Measurements from ENCODE around the gene CORO6. TPM values are rescaled to one million over a fixed set of nuclear protein-coding genes. Genes with fewer than 3 reads are reported as not detected.
A peak's percentile ranks its signal among the peaks of the same experiment; 100 is the strongest.

Gene CORO6
- total RNA-seq, 2 donors from 2014 or later: 2.9 to 4.4 TPM

GRCh38 chr17:29583324-29584248 lies 39.1 kb downstream of the CORO6 start:
- intact Hi-C loops (cut with DNase I, micrococcal nuclease): no loop called here
- DNase-seq (peak in 1 of 2 donors; percentile 13), ATAC-seq (no peak)

GRCh38 chr17:29582772-29583171 lies 39.9 kb downstream of the CORO6 start:
- intact Hi-C loops (cut with DNase I, micrococcal nuclease): no loop called here
- no peak for DNase-seq

GRCh38 chr17:29582254-29582765 lies 40.4 kb downstream of the CORO6 start:
- ATAC-seq (no peak), DNase-seq (no peak)
- intact Hi-C loops (cut with DNase I, micrococcal nuclease): no loop called here

More at GRCh38 chr17:29582772-29583171, 39.9 kb downstream of the CORO6 start:
- ATAC-seq: no peak

- intact Hi-C loops (cut with DNase I, micrococcal nuclease): no loop called here
- peak in 1 of 2 donors; percentile 8 for DNase-seq
- no peak for ATAC-seq
Measured at GRCh38 chr17:29581583-29582253, 41.0 kb downstream of the CORO6 start.

GRCh38 chr17:29579866-29580771 lies 42.6 kb downstream of the CORO6 start:
- intact Hi-C loops (cut with DNase I, micrococcal nuclease): no loop called here
- DNase-seq: peak; percentile 80 to 92
- ATAC-seq: peak; percentile 87

GRCh38 chr17:29578626-29579485 lies 43.9 kb downstream of the CORO6 start:
- intact Hi-C loops (cut with DNase I, micrococcal nuclease): no loop called here
- DNase-seq (no peak), ATAC-seq (no peak)

- intact Hi-C loops (cut with DNase I, micrococcal nuclease): no loop called here
- no peak for ATAC-seq
- peak in 1 of 2 donors; percentile 8 for DNase-seq
Measured at GRCh38 chr17:29577385-29578211, 45.1 kb downstream of the CORO6 start.

- peak in 1 of 2 donors; percentile 3 for DNase-seq
- ATAC-seq: no peak
- intact Hi-C loops (cut with DNase I, micrococcal nuclease): no loop called here
Measured at GRCh38 chr17:29577001-29577370, 45.7 kb downstream of the CORO6 start.

- ATAC-seq: no peak
- intact Hi-C loops (cut with DNase I, micrococcal nuclease): no loop called here
- no peak for DNase-seq
Measured at GRCh38 chr17:29576214-29577000, 46.3 kb downstream of the CORO6 start.

GRCh38 chr17:29575511-29576213 lies 47.0 kb downstream of the CORO6 start:
- DNase-seq (peak in 1 of 2 donors; percentile 7), ATAC-seq (no peak)
- intact Hi-C loops (cut with DNase I, micrococcal nuclease): no loop called here

- ATAC-seq: peak; percentile 89
- intact Hi-C loops (cut with DNase I, micrococcal nuclease): no loop called here
- peak; percentile 84 to 86 for DNase-seq
Measured at GRCh38 chr17:29574732-29575510, 47.8 kb downstream of the CORO6 start.

GRCh38 chr17:29573871-29574731 lies 48.6 kb downstream of the CORO6 start:
- DNase-seq (peak in 1 of 2 donors; percentile 19), ATAC-seq (no peak)
- intact Hi-C loops (cut with DNase I, micrococcal nuclease): no loop called here

GRCh38 chr17:29573558-29573869 lies 49.2 kb downstream of the CORO6 start:
- intact Hi-C loops (cut with DNase I, micrococcal nuclease): no loop called here
- peak in 1 of 2 donors; percentile 11 for DNase-seq
- no peak for ATAC-seq
